ENCODE results near the gene NUP188.

The NUP188 gene

DNA sequence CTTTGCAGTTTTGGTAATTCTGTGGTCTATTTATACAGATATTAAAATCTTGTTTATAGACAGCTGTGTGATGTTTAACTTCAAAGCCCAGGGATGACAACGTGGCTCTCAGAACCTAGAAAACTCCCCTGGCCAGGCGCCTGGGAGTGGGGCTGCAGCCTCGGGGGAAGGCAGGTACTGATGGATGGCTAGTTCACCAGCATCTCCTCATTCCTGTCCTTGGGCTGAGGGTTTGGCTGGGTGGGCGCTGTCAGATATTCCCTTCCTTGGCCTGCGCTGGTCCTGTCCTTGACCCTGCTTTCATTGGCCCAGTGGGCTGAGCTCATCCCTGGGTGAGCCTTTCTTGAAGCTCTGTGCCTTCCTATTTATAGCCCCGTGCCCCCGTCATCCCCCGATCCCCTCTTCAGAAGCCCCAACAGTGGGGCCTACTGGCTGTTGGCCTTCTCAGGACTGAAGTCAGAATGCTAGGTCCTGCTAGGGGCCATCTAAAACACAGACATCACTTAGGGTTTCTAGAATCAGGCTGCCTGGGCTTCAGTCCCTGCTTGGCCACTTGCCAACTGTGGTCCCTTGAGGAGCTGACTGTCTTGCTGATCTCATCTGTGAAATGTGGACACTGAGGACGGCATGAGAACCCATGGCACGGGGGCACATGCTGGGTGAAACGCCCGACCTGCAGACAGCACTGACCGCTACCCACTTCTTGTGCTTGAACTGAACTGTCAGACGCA, 59.7 kb downstream of the NUP188 start:
- no peak for DNase-seq (ENCODE audit: low spot score)
- no peak for FAIRE-seq

DNA sequence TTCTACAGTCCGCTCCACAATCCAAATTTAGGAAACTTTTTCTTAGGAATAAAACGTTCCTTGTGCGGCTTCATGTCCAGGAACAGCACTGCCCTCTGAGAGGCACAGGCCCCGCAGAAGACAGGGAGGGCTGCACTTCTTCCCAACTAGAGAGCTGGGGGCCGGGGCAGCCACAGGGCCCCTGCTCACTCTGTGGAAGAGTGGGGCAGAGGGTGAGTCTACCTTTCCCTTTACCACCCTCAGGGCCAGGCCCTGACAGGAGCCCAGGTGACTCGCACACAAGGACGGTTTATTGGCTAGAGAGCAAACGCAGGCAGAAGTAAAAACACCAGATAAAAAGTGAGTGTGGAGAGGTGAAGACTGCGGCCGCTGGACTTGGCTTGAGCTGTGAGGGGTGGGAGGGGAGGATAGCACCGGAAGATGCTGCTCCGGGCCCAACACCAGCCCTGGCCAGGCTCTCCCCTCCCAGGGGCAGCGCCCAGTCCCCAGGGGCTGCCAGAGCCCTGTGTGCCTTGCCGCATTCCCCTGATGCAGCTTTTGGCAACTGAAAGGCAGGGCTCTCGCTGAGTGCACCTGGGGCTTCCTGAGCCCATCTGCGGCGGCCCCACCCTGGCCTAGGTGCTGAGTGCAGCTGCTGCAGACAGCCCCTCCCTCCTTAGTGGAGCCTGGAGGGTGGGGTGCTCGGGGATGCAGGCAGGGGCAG, 60.4 kb downstream of the NUP188 start:
- DNase-seq (ENCODE audit: low spot score) (no peak), FAIRE-seq (no peak)

DNA sequence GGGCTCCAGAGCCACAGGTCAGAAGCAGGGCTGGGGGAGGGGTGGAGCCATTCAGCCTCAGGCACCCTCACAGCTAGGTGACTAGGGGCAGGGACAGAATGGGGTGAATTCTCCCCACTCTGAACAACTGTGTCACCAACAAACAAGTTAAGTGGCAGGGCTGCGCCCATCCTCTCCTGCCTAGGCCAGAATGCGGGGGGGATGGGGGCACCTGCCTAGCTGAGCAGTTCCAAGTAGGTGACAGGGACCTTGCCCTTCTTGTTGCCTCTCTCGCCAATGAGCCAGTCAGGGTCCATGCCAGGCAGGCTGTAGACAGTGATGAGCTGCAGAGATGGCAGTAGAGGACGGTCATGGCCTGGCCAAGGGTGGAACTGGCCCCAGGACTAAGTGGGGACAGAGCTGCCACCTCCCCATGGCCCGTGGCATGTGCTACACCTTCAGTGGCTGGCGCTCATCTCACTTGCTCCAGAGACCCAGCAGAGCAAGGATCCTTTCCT, 61.0 kb downstream of the NUP188 start:
- FAIRE-seq: no peak

DNA sequence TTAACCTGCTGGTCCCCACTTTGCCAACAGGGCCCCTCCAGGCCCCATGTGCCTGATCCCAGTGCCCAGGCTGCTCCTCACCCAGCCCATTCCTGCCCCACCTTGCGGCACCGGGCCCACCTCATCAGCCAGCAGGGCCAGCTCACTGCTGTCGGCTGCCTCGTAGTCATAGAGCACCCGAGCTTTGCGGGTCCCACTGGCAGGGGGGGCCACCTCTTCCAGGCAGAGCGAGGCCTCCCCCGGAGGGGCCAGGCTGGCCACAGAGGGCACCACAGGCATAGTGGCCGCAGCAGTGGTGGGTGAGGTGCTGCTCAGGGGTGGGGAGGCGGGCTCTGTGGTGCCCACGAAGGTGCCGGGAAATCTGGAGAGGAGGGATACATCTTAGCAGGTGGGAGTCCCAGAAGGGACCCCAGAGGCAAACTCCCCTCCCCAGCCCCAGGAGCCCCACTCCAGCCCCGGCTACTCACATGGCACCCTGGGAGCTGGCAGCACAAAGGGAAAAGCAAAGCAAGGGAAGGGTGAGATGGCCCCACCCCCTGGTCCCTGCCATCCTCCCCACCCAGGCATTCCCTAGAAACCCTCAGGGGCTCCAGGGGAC, 61.6 kb downstream of the NUP188 start:
- no peak for FAIRE-seq
- DNase-seq (ENCODE audit: low spot score): no peak

More for the DNA sequence above, 61.0 kb downstream of the NUP188 start:
- no peak for DNase-seq (ENCODE audit: low spot score)

DNA sequence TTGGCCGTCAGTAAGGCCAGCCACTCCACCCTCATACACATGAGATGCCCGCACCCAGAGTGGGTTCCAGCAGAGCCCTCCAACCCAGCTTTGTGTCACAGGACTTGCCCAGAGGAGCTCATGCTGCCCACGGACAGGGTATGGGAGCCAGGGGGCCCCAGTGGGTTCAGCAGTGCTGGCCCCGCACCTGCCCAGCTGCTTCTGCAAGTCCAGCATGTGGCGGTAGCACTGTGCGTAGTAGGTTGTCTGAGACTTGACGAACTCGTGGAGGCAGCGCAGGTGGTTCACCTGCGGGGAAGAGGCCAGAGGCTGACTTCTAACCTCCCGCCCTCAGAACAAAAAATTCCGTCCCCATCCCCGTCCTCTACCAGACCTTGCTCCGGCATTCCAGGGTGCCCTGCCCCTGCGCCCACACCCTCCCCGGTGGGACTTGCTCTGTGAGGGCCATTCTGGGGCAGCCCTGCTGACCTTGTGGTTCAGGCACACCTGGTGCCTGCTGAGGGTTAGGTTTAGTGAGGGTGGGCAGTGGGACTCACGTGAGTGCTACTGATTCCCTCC, 62.2 kb downstream of the NUP188 start:
- no peak for DNase-seq (ENCODE audit: low spot score)
- no peak for FAIRE-seq

DNA sequence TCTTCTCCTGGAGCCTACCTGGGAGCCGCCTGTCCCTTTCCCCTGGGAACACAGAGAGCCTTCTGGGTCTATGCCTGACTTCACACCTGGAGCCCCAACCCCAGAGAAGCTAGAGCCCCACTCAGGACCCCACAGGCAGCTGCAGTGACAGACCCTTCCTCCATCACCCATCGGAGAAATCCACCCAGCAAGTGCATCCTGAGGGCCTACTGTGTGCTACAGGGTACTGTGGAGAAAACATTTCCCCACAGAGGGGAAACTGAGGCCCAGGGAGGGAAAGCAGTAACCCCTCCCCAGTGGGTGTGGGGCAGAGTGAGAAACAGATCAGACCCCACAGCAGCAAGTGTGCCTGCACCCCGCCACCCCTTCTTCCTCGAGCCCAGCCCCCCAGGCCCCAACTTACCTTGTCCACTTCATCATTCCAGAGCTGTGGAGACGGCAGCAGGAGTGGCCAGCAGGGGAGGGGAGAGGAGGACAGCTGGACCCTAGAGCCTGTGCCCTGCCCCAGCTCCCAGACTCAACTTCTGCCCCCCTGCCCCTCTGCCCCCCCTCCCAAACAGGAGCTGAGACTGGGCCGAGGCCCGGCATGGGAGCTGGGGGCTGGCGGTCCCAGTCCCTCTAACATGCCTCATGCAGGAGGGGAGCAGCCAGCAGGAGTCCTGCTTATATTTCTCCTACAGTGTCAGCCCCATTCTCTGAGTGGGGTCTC, 62.9 kb downstream of the NUP188 start:
- DNase-seq (ENCODE audit: low spot score): no peak
- FAIRE-seq: no peak

DNA sequence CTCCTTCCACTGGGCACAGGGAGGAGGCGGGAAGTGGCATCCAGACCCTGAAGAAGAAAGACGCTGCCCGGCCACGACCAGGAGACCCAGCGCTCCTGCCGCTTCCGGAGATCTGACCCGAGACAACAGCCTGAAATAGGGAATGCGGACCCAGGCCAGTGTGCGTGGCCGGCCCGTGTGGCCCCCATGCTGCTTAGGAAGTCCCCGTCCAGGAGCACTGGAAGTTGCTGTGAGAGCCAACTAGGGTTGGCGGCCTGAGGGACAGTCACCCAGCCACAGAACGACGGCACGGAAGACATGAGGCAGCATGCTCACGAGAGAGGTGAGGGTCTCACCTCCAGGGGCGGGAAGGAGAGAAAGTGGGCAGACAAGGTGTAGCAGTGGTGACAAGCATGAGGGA, 63.7 kb downstream of the NUP188 start:
- no peak for FAIRE-seq
- no peak for DNase-seq (ENCODE audit: low spot score)

DNA sequence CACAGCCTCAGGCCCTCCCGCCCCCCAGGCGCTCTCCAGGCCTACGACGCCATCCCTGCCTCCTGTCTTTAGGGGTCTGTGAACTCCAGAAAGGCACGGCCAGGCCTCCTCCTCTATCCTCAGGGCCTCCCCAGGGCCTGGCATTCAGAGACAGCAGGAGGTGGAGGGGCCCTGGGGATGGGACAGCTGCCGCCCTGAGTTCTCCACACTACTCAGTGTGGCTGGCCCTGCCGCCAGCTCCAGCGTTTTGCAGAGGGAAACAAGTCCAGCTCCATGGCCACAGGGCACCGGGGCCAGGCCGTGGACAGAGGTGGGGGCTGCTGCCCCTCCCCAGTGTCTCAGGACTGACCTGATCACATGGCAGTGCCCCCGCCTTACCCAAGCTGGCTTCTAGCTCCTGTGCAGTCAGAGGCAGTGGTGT, 64.3 kb downstream of the NUP188 start:
- FAIRE-seq (no peak), DNase-seq (ENCODE audit: low spot score) (no peak)

DNA sequence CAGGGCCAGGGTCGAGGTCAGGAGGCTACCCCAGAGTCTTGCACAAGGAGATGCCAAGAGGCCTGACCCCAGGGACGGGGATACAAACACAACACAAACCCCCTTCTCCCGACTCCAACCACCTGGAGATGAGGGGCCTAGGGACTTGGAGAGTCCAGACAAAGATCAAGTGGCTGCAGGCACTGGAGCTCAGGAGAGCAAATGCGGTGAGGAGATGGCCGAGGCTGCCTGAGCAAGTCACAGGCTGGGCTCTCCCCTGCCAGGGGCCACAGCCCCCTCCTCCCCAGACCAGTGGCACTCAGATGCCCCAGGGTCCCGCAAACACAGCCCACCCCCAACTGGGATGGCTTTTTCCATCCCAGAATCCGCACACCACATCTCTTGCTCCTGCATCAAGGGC, 64.8 kb downstream of the NUP188 start:
- DNase-seq (ENCODE audit: low spot score) (no peak), FAIRE-seq (no peak)

DNA sequence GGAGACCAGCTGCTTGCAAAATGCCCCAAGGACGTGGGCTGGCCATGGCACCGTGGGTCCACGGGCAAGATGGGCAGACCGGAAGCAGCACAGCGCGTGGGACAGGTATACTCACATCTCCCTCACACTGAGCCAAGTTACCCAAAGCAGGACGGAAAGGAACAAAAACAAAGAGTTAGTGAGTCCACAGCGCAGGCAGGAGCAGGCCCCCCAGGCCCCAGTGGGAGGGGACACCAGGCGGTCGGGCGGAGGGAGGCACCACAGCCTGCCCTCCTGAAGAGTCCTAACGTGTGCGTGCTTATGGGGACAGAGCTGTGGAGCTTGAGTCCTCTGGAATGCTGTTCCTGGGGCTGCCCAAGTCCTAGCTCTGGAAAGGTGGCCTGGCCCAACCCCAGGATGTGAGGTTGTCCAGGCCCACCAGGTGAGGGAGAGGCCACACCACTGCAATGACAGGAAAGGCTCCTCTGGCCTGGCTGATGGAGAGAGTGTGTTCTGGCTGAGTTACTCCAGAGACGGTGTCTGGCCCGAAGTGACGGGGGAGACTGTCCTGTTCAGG, 65.5 kb downstream of the NUP188 start:
- FAIRE-seq: no peak

DNA sequence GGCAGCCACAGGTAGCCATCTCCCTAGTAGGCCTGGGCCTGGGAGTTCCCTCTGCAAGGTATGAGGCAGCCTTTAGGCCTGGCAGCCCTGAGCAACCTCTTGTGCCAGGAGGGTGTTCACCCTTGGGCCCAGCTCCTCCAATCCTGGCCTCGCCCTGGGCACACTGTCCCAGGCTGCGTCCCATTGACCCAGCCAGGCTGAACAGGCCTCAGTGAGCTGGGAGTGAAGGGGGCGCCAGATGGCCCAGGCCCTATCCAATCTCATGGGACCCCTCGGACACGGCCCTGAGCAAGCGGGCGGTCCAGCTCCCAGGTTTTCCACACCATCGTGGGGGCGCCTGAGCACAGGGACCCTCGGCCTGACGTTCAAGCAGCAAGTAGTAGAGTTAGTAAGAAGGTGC, 66.2 kb downstream of the NUP188 start:
- DNase-seq (ENCODE audit: low spot score): no peak
- FAIRE-seq: no peak

More for the DNA sequence above, 65.5 kb downstream of the NUP188 start:
- DNase-seq (ENCODE audit: low spot score): no peak

DNA sequence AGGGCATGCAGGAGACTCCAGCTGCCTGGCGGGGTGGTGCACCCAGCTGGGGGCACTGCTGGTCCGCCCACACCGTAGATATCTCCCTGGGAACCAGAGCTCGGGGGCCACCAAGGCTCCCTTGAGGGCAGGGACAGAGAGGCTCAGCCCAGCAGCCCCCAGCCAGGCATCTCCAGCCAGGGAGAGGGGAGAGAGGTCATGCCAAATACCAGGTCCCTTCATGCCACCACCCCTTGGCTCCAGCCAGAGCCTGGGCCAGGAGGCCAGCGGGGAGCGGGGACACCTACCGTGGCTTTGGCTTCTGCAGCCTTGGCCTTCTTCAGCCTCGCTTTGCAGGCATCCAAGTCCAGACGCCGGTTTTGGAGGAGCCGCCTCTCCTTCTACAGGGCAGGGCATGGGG, 66.6 kb downstream of the NUP188 start:
- DNase-seq (ENCODE audit: low spot score) (no peak), FAIRE-seq (no peak)

DNA sequence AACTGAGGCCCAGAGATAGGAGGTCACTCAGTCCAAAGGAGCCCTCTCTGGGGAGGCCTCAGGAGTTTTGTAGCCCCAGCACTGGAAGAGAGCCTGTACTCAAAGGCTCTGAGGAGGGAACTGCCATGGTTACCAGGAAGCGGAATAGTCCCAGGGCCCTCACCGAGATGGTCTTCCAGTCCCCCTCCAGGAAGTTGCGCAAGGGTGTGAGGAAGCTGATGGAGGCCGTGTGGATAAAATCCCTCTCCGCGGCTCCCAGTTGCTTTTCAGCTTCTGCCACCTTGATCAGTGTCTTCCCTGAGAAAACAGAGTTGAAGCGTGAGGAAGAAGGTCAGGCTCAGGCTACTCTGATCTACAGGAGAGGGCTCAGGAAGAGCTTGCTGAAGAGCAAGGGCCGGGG, 67.1 kb downstream of the NUP188 start:
- FAIRE-seq: no peak

DNA sequence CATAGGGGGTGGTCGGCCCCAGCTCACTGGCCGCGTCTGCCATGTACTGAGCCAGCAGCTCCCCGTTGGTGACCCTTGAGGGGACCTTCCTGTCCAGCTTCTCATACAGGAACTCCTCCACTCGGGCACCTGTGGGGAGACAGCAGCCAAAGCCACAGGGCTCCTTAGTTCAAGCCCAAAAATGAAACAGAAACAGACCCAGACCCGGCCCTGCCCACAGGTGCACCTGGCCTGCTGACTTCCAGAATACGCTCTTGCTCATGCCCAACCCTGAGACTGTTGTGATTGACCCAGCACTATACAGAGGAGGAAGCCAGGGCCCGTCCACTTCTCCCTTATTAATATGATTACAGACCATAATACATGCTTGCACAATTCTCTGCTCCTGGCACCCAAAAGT, 73.6 kb downstream of the NUP188 start:
- no peak for DNase-seq (ENCODE audit: low spot score)
- no peak for FAIRE-seq

More for the DNA sequence above, 67.1 kb downstream of the NUP188 start:
- DNase-seq (ENCODE audit: low spot score): no peak

DNA sequence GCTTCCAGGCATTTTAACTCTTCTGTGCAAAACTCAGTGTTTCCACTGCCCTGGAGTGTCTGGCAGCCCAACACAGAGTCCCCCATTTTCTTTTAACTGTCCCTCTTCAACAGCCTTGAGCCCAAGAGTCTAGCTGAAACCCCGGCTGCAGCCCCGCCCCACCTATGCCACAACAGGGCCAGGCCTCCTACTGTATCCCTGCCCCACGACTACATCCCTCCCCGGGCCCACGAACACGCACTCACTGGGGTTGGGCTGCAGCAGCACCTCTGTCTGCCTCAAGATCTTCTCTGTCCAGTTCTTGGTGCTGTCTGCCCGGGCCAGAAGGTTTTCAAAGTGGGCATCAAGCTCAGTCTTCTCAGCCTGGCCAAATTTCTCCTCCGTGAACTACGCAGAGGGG, 74.5 kb downstream of the NUP188 start:
- no peak for DNase-seq (ENCODE audit: low spot score)
- no peak for FAIRE-seq

DNA sequence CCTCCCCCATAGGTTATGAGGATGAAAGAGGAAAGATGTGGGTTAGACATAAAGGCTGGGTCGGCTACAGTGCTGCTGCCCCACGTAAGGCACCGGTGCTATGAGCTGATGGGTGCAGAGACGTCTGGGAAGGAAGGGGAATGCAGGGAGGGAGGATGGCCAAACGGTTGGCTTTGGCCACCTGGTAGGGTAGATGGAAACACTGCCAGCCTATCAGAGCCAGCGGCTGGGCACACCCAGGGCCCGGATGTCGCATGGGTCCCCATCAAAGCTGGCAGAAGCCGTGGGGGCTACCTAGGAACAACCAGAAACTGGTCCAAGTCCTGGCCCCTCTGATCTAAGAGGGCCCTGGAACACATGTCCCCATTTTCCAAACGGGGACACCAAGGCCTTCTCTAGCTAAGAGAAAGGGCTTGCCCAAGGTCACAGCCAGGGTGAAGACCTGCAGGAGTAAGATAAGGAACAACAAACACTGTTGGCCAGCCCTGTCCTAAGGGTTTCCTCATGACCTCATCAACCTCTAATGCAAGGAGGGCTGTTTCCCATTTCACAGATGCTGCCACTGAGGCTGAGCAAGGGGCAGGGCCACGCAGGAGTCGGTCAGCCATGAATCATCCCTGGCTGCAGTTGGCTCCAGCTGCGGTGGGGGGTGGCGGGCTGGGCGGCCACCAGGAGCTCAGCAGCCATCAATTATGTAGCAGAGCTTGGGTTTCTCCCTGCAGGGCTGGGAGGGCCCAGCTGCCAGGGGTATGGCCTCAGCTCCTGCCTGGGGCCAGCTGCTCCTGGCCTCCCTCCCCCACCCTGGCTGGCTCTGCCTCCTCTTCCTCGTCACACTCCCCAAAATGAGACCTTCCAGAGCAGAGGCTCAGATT, 75.8 kb downstream of the NUP188 start:
- FAIRE-seq: peak; percentile 69
- DNase-seq (ENCODE audit: low spot score): peak; percentile 85

DNA sequence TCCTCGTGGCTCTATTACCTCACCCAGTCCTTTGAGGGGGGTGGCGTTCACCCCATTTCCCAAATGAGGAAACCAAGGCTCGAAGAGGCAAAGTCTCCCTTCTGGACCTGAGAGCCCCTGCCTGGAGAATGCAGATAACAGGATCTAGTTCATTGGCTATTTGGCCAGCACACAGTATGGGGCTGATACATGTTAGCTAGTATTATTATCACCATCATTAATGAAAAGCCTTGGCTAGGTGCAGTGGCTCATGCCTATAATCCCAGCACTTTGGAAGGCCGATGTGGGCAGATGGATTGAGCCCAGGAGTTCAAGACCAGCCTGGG, 76.4 kb downstream of the NUP188 start:
- no peak for FAIRE-seq

DNA sequence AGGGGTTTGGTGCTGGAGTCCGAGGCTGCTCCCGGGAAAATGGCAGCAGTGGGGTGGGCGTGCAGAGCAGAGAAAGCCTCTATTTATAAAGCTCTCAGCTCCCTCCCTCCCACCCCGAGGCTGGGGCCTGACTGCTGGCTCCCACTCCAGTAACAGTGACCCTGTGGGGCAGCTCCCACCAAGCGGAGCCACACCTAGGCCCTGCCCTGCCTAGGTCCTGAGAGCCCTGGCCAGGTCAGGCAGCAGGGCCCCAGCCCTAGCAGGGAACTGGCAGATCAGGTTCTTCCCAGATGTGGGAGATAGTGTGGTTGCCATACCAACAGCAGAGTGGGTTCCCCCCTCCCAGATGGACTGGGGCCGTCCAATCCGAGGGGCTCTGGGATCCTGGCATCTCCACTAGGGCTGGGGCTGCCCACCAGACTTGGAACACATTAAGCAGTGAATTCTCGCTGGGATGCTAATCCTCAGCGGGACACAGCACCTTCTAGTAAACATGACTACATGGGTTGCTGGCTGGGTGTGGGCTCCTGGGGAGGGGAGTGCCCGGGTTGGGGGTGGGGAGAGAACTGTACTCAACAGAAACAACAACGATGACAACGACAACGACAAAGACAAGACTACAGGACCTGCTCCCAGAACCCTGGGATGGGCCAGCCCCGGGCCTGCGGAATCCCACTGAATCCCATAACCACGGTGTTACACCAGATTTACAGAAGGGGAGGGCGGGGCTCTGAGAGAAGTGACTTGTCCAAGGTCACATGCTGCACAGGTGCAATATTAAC, 79.1 kb downstream of the NUP188 start:
- DNase-seq (ENCODE audit: low spot score) (no peak), FAIRE-seq (no peak)

More for the DNA sequence above, 76.4 kb downstream of the NUP188 start:
- DNase-seq (ENCODE audit: low spot score): no peak

DNA sequence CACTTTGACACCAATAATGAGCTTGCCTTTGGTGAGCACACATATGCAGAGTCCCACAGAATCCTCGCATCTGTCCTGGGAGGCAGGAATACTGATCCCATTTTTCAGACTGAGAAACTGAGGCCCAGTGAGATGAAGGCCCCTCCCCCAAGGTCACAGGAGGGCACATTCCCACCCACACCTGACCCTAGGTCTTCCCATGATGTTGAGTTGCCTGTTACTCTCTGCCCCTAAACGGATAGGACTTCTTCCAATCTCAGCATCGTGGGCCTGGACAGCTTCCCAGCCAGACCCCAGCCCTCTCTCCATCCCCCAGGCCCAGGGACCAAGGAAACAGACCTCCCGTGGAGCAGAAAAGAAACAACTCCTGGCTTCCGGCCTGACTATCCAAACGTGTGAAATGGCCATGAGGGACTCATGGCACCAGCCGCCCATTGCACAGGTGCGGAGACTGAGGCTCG, 79.8 kb downstream of the NUP188 start:
- FAIRE-seq (no peak), DNase-seq (ENCODE audit: low spot score) (peak; percentile 9)
